ENCODE data around the gene BUD23.
"Not testable (repeated sequence)": the region's sequence is repeated elsewhere in the genome, so short reads cannot be mapped to it uniquely, and the experiment has no call there.

Gene BUD23

DNA sequence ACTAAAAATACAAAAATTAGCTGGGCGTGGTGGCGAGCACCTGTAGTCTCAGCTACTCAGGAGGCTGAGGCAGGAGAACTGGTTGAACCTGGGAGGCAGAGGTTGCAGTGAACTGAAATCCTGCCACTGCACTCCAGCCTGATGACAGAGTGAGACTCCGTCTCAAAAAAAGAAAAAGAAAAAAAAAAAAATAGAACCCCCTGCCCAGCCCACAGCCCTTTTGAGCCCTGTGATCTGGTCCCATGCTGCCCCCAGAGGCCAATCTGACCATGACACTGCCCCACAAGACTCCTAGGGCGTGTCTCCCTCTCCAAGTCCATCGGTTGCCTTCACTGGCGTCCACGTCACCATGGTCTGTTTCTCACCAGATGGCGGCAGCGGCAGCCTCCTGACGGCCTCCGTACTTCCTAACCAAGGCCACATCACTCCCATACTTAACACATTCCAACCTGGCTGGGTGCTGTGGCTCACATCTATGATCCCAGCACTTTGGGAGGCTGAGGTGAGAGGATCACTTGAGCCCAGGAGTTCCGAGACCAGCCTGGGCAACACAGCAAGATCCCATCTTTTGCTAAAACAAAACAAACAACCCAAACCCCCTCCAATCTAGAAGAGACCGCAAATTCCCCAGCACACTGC is 18.1 kb downstream of the BUD23 start:
- DNase-seq, result no peak

DNA sequence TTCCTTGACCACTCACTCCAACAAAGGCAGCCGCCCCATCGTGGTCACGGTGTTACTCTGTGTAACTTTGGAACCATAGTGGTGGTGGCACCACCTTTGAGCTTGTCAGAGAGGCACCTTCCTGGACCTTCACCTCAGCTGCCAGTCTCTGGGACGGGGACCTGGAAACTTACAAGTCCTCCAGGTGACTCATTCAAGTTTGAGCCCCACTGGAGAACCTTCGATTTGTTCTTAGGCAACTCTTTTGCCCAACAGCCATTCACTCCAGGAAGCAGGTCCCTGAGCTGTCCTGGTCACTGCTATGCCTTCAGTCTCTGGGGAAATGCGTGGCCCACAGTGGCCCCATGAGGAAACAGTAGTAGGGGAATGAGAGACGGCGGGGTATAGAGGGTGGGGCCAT is 18.8 kb downstream of the BUD23 start:
- no peak for DNase-seq

DNA sequence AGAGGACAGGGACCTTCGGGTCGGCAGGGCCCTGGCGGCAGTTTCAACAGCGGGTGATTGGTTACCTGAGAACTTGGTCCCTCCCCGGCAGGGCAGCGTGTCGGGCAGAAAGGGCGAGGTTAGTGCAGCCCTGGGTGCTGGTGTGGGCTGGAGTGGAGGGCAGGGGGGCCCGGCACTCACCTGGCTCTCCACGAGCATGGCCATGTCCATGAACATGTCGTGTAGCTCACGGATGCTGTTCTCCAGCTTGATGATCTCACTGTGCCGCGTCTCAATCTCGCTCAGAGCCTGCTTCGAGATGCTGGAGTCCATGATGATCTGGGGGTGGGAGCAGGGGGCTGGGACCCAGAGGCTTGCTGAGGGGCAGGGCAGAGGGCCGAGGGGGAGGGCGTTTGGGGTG is 19.3 kb downstream of the BUD23 start:
- DNase-seq, result no peak

DNA sequence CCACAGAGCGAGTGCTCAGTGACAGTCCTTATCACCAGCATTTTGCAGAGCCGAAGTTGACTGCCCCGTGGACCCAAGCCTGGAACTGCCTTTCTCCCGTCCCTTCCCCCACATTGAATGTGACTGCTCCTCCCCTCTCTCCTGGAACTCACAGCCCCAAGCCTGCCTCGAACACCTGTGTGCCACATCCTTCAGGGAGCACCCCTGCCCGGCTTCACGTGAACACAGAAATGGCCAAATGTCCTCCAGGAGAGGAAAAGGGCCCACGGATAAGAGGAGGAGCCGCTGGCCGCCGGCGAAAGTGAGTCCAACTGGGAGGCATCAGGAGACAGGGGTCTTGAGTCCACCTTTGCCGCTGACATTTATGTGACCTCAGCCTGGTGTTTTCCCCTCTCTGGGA is 19.8 kb downstream of the BUD23 start:
- DNase-seq, result no peak

DNA sequence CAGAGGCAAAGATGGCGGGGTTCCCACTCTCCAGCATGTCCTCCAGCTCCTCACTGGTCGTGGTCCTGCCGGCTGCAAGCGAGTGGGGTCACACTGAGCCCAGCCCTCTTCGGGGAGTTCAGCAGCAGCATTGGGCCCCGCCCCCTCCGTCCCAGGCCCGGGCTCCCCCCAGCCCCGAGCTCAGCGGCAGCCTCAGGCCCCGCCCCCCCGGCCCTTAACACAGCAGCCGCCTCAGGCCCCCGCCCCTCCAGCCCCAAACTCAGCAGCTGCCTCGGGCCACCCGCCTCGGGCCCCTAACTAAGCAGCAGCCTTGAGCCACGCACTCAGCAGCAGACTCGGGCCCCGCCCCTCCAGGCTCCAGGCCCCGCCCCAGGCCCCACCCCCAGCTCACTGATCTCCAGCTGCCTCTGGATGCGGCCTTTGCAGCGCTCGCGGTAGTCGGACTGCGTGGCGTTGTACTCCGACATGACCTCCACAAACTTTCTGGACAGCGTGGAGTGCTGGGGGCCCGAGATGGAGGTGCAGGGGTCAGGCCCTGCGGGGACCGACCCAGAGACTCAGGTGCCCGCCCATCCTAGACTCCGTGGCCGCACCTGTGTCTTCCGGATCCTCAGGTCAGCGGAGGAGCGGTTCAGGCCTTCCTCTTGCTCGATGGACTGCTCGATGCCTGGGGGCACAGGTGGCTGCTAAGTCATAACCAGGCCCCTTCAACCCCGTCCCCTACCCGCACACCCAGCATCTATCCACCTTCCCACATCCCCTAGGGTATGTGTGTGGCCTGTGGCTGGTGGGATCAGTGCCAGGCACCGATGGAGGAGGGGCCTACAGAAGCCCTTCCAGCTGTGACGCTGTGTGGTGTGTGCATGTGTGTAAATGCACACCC is 20.6 kb downstream of the BUD23 start:
- no peak for DNase-seq

DNA sequence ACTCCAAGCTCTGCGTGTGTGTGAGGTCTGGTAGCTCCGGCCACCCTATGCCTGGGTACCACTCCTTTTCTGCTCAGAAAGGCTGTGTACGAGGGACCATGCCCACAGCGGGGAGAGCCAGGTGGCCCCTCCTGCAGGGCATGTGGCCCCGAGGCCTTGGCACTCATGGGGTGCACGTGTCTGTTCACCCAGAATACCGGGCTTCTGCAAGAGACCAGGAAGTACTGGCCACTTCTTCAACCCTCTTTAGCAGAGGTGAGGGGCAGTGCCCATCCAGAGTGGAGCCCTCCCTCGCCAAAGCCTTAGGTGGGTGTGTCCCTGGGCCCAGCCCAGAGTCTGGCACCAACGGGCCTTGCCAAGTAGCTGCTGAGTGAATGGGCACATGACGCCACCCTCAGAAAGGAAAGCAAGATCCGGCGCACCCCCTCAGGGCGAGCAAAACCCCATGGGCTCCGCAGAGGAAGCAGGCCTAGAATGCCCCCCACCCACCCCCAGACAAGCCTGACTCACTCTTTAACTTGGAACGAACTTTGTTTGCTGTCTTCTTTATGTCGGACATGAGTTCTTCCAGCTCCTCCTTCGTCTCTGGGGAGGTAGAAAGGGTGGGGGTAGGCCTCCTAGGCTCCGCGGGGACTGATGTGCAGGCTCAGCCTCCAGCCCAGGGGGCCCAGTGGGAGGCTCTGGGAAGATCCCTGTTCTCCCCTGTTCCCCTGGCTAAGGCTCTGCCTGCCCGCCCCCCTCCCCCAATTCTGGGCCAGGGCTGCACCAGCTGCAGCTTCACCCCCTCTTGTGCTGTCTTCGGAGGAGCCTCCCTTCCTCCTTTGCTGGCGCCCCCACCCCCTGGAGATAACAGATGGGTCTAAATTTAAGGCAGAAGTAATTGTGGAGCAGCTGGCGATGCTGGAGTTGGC is 21.5 kb downstream of the BUD23 start:
- DNase-seq, result peak; percentile 51 to 65

DNA sequence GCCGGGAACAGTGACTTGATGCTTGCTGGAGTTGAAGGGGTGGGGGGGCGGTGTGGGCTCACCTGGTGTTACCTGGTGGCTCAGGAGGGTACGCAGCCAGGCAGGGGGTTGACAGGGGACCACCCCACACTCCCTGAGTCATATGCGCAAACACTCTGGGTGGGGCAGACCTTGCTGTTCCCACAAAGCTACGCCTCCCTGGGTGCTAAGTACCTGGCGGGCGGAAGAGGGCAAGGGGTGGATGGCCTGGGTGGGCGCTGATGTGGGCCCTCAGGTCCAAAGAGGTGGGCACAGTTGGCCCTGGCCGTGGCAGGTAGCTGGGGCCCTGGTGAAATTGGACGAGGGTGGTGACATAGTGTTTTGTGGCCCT is 22.1 kb downstream of the BUD23 start:
- DNase-seq, result no peak

DNA sequence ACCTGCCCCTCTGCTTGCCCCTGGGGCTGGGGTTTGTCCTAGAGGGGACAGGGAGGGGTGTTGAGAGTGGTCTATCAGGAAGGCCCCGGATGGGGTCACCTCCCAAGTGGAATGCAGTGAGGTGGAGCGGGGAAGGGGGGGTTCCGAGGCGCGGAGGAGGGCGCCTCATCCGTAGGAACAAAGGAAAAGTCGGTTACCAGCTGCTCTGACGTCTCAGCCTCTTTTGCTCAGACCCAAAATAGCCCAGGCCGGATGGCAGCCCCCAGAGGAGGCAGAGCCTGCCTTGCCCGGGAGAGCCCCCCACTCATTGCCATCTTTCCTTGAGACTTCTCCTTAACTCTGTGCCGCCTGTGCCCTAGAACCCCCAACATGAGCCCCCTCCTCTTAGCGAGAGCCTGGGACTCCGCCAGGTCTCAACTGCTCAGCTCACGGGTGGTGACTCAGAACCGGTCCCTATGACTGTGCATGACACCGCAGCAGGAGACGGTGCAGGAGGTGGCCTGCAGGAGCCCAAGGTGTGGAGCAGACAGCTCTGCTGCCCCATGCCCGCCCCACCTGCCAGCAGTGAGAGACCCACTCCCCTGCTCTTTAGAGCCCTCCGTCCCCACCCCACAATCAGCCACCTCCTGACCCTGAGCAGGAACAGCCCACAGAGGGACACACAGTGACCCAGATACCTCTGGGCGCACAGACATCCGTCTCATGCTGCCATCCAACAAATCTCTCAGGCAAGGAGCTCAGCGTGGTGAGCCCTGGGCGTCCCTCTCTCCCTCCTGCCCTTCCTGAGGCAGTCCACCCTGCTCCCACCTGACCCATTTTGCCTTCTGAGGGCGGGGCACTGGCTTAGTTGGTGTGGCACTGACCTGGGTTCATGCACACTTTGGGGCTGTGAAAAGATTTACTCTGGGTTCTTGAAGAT is 23.0 kb downstream of the BUD23 start:
- peak in 1 of 2 experiments; percentile 39 for DNase-seq

DNA sequence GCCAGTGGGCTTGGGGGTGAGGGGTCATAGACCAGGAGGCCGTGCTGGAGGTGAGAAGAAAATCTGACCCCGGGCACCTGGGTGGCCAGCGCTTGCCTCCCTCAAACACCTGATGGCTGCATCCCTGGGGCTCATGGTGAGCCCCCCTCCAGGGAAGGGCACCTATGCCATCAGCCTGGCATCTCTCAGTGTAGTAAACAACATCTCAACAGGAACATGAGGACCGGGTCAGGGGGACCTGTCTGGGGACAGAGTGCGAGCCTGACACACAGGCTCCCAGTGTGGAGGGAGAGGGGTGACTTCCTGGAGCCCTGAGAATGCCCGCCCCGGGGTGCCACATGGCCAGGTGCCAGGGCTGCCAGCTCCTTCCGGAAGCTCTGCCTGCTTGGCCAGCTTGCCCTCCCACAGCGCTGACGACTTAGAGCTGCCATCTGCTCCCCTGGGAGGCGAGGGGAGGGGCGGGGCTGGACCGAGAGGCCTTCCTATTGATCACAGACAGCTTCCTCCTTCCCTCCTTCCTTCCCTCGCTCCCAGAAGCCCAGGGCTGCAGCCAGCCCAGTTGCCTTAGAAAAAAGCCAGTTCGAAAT is 23.7 kb downstream of the BUD23 start:
- DNase-seq, result peak; percentile 89 to 95

DNA sequence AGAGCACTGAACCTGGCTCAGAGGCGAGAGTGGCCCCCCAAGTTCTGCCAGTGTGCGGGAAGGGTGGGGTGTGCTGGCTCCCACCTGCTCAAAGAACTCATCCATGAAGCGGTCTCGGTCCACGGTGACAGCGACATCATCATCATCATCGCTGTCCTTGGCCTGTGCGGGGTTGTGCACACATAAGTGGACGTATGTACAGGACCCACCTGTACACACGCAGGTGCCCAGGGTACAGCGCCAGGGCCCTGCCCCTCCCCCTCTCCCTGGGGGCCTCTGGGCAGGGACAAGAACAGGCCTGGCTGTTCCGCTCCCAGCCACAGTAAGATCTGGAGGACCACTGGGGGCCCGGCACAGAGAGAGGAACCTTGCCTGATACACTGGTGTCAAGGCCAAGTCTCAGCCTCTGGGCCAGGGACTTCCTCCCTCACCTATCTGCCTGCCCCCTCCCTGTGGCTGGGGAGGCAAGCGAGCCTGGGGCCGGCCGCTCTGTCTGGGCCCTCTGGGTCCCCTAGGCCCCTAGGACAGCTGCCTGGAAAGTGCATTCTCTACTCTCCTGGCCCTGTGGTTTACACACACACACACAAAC is 25.7 kb downstream of the BUD23 start:
- DNase-seq, result no peak

DNA sequence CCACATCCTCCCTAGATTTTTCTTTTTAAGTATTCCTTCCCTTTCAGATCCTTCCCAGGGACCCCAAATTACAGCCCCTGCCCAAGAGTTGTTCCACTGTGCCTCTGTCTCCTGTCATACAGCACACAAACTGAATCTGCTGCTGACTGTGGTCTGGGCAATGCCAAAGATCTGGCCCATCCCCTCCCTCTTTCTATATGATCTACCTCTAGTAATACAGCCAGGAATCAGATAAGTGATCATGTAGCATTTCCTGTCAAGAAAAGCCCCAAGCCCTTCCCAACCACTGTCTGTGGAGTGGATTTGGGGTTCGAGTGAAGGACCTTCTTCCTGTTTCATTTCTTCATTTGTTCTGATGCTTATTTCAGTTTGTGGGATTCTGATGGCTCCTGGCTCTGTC is 29.4 kb downstream of the BUD23 start:
- DNase-seq, result no peak

DNA sequence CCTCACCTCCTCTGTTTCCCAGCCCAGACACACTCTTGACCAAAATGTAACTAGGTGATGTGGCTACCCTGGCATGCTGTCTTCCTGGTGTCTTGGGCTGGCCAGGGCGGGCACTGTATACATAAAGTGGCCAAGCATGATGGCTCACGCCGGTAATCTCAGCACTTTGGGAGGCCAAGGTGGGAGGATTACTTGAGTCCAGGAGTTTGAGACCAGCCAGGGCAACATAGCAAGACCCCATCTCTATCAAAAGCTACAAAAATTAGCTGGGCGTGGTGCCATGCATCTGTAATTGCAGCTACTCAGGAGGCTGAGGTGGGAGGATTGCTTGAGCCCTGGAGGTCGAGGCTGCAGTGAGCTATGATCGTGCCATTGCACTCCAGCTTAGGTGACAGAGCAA is 29.9 kb downstream of the BUD23 start:
- DNase-seq, result not testable (repeated sequence)

DNA sequence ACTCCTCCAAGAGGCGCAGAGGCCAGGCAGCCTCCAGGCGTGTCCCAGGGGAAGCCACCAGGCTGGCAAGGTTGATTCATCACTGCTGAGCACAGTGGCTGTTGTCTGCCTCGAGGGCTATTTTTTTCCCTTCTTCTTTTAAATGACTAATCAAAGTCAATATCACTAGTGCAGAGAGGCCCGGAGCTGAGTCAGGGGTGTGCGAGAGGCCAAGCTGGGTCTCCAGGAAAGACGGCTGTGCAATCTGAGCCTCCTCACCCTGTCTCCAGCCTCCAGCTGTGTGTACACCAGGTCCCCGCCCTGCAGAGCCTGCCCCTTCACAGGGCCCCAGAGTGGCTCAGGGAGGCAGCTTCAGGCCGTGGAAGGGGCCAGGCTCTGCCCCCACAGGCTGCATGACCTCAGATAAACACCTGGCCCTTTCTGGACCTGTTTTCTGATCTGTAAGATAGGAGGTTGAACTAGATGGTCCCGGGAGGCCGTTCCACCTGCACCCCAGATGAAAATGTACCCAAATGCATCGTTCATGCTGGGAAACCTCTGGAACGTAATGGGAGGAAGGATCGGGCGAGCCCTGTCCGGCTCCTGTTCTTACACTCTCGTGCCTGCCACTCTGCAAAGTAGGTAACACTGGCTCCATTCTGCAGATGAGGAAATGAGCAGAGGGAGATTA is 32.4 kb downstream of the BUD23 start:
- DNase-seq, result peak; percentile 42 to 62

DNA sequence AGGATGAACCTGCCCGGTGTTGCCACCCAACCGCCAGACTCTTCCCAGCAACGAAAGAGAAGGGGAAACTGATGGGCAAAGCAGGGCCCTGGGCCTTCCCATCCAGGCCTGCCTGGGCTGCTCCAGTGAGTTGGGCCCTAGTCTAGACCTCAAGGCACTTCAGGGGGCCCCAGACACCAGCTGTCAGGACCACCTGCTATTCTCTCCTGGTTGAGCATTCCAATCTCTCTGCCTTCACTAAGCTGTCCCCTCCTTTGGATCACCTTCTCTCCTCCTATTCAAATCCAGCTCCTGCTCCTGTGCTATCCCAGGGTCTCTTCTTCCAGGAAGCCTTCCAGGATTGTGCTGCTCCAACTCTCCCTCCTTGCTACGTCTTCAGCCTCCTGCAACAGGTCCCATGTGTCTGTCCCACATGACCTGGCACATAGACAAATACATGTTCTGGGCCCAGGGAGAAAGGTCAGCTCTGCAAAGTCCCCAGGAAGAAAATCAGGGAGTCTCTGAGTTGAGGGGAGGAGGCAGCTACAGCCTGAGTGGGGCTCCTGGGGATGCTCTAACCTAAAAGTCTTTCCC is 33.0 kb downstream of the BUD23 start:
- no peak for DNase-seq

DNA sequence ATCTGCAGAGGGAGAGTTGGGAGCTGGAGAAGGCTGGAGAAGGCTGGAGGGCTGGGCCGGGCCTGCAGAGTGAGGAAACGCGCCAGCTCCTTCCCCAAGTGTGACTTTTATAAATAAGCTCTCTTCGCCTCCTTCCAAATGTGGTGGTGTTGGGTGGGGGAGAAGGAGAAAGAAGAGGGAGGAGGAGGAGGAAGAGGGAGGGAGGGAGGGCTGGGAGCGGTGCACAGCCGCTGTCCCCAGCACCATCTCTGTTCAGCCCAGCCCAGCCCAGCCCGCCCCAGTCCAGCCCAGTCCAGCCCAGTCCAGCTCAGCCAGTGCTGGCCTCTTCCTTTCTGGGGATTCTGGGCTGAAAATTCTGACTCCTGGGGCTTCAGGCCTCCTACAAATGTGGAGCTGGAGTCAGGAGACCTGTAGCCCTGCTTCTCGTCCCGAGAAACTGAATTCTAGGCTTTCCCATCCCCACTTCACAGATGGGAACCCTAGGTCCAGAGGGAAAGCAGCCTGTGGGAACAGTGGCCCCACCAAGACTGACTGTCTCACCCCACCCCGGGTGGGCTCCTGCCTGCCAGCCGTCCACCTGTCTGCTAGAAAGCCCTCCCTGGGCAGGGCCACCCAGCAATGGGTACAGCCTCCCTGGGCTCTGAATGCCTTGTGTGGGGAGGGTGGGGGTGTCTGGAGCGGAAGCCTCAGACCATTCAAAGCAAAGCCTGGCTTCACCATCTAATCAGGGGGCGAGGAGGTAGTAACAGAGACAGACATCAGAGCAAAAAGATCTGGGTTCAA is 33.8 kb downstream of the BUD23 start:
- DNase-seq, result no peak

DNA sequence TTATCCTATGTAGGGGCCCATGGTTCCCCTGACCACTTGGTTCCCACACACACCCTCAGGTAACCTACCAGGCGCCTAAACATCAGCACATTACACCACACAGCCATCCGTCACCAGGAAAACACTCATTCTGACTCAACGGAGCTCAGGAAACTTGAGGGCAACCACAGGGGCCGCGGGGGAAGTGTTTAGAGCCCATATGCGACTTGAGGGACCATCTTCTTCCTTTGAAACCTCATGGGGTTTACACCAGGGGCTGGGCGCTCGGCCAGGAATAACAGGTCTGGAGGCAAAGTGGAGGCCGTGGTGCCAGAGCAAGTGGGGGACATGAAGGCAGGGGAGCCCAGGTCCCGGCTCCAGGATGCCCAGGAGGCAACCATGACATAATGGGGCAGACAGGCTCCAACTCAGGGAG is 34.6 kb downstream of the BUD23 start:
- DNase-seq, result no peak

DNA sequence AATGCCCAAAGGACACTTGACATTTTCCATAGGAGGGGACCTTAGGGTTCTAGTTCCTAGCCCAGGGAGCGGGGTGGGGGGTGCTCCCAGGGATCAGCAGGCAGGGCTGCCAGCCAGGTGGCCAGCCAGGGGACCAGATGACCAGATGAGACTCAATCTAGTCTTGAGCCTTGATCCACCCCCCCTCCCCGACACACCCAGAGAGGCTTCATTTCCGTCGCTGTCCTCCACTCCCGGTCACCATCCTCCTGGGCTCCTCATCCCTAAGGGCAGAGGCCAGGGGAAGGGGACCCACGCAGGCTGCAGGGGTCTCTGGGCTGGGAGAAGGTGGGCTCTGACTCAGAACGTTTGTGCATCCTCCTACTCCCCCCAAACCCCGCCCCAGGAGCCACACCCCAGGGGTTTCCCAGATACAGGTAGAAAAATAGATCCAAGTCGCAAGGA is 35.1 kb downstream of the BUD23 start:
- no peak for DNase-seq

DNA sequence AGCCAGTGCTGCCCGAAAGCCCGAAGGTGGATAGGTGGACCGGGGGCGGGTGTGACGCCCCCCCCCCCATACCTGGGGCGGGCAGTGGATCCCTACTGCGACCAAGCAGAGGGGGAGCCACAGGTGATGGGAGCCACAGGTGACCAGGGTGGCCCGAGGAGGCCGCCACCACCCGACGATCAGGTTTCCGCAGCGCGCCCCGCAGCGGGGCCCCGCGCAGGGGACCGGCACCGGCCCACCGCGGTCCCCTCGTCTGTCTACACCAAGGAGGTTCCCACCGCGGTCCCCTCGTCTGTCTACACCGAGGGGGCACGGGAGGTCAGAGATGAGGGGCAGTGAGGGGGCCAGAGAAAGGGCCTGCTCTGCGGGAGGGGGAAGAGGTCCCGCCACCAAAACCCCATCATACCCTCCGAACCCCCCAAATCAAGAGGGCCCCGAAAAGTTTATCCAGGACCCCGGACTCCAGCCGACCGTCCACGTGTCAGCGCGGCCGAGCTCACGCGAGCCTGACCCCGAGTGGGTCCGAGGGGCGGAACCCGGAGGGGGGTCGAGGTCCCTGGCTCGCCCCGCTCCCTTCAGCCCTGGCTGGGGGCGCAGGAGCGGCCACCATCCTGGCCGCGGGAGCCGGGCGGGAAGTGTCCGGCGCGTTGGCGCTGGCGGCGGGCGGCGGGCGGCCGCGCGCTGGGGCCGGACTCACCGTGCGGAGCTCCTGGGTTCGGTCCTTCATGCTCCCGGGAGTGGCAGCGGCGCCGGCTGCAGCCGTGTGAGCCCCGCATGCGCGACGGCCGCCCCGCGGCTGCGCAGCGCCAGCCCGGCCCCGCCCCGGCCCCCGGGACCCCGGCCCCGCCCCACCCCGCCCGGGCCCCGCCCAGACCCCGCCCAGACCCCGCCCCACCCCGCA is 35.8 kb downstream of the BUD23 start, which contains the start of gene STX1A:
TSS of gene STX1A (minus strand) at position 765 of the 901 bp plus-strand sequence. CDS start at position 727, 38 bp downstream.
- peak; percentile 70 to 73 for DNase-seq

Data from NCI-H2081 (cell line).